GM12878 (cell line): ENCODE measurements around the gene ENOX2. TPM values are rescaled to one million over a fixed set of nuclear protein-coding genes. Genes with fewer than 3 reads are reported as not detected.

Experiments
- ATAC-seq: fragments of 200-7000 bp; cut with Tn5 transposase; 3 replicates; pipeline ENCODE4 v1.9.1; 2020; ENCODE audit warnings: mild to moderate bottlenecking, moderate library complexity
- BruUV-seq: library from RNA; stranded (reverse); fragments of 400-500 nt; replicated peaks from 2 replicates; lab custom pipeline; 2021; lab: Mats Ljungman, UMichigan
- CTCF ChIA-PET: fragments of 300-600 bp; sonication (Branson Sonifier 250); formaldehyde crosslinking; extraction: SDS; loops from one replicate; lab custom pipeline; 2021; ENCODE audit warnings: inconsistent platforms; lab: Yijun Ruan, JAX
- POLR2A ChIA-PET: fragments of 350-600 bp; formaldehyde crosslinking; extraction: SDS; loops from one replicate; lab custom pipeline; 2021; ENCODE audit warnings: inconsistent platforms; lab: Charles Lee
- RAD21 ChIA-PET: fragments of 300-600 bp; sonication (Branson Sonifier 250); formaldehyde crosslinking; loops from one replicate; lab custom pipeline; 2023; ENCODE audit warnings: antibody characterized with exemption; ENCODE audit not compliant: unreplicated experiment; lab: Charles Lee
- SMC1A ChIA-PET: fragments of 300-600 bp; sonication (Branson Sonifier 250); formaldehyde crosslinking; loops from one replicate; lab custom pipeline; 2023; ENCODE audit not compliant: unreplicated experiment, uncharacterized antibody; lab: Charles Lee
- DNase-seq: peaks from one replicate; pipeline ENCODE4 v3.0.0-alpha.2; 2011; ENCODE audit warnings: low read depth, low spot score
- FAIRE-seq: peaks from 3 replicates; lab custom pipeline; 2011; peaks lifted over from hg19 to GRCh38; lab: Jason Lieb, UNC
- H2AFZ ChIP-seq: 2 replicates; pipeline ENCODE4 v1.6.0; 2011; ENCODE audit warnings: low read depth, low read length, control low read depth; ENCODE audit not compliant: control insufficient read depth
- H3K27ac ChIP-seq: 2 replicates; pipeline ENCODE4 v1.5.1; 2011; ENCODE audit warnings: control low read depth; ENCODE audit not compliant: control insufficient read depth, insufficient read depth
- H3K27me3 ChIP-seq, 2 experiments: replicated peaks in 1 of 2; 2 replicates each; pipeline versions ENCODE4 v1.6.0 to v1.6.1; 2011; ENCODE audit warnings: low read length in 1 of 2; ENCODE audit not compliant: control insufficient read depth in 2 of 2, insufficient read depth in 2 of 2
- H3K36me3 ChIP-seq, 2 experiments: 2 replicates each; pipeline ENCODE4 v1.5.1; 2011; ENCODE audit warnings: low read length in 1 of 2; ENCODE audit not compliant: control insufficient read depth in 2 of 2, insufficient read depth in 2 of 2
- H3K4me1 ChIP-seq: 2 replicates; pipeline ENCODE4 v1.6.1; 2011; ENCODE audit warnings: mild to moderate bottlenecking, low read length, moderate library complexity, mixed read lengths; ENCODE audit not compliant: control insufficient read depth, insufficient read depth
- H3K4me2 ChIP-seq: 2 replicates; pipeline ENCODE4 v1.6.0; 2011; ENCODE audit warnings: control low read depth; ENCODE audit not compliant: control insufficient read depth, insufficient read depth
- H3K4me3 ChIP-seq: fragments of 200-600 bp; sonication (generic); 2 replicates; pipeline ENCODE4 v1.5.1; 2016
- H3K79me2 ChIP-seq: 2 replicates; pipeline ENCODE4 v1.6.0; 2011; ENCODE audit warnings: low read length; ENCODE audit not compliant: control insufficient read depth, insufficient read depth
- H3K9ac ChIP-seq: 2 replicates; pipeline ENCODE4 v1.8.0; 2011; ENCODE audit warnings: low read length, control low read depth, mixed read lengths; ENCODE audit not compliant: control insufficient read depth, insufficient read depth
- H3K9me3 ChIP-seq: replicated peaks from 3 replicates; pipeline ENCODE4 v1.5.1; 2011; ENCODE audit warnings: mild to moderate bottlenecking, low read length; ENCODE audit not compliant: control insufficient read depth, insufficient read depth
- H4K20me1 ChIP-seq: 2 replicates; pipeline ENCODE4 v1.6.0; 2011; ENCODE audit not compliant: control insufficient read depth, insufficient read depth
- BHLHE40 ChIP-seq, 2 experiments: fragments of 450-650 bp in 1 of 2; IDR thresholded peaks; 2 replicates each; pipeline ENCODE4 v1.6.1; 2011 to 2017; ENCODE audit warnings: low read depth in 2 of 2, borderline replicate concordance in 1 of 2, improper control_type of control experiment in 1 of 2, low read length in 1 of 2, mild to moderate bottlenecking in 1 of 2
- BMI1 ChIP-seq: fragments of 450-650 bp; IDR thresholded peaks from 2 replicates; pipeline ENCODE4 v1.6.1; 2016; ENCODE audit warnings: mild to moderate bottlenecking, moderate library complexity, borderline replicate concordance
- CREM ChIP-seq: IDR thresholded peaks from 2 replicates; pipeline ENCODE4 v1.6.1; 2014; ENCODE audit warnings: antibody characterized with exemption, low read depth
- EGR1 ChIP-seq, 2 experiments: IDR thresholded peaks; 1 replicate in 1 of 2; 2 replicates in 1 of 2; pipeline ENCODE4 v1.6.1; 2011 to 2012; ENCODE audit warnings: low read depth in 2 of 2, low read length in 2 of 2, borderline replicate concordance in 1 of 2, mild to moderate bottlenecking in 1 of 2, moderate library complexity in 1 of 2
- ETV6 ChIP-seq, 2 experiments: fragments of 450-650 bp in 1 of 2; IDR thresholded peaks in 1 of 2; conservative IDR thresholded peaks in 1 of 2; 2 replicates each; pipeline ENCODE4 v1.6.1; 2014; ENCODE audit warnings: antibody characterized with exemption in 1 of 2, borderline replicate concordance in 1 of 2, low read depth in 1 of 2, mild to moderate bottlenecking in 1 of 2, moderate library complexity in 1 of 2
- FOXM1 ChIP-seq: IDR thresholded peaks from 2 replicates; pipeline ENCODE4 v1.6.1; 2012; ENCODE audit warnings: low read depth, mild to moderate bottlenecking, inconsistent platforms, low read length, moderate library complexity
- IRF4 ChIP-seq: IDR thresholded peaks from 2 replicates; pipeline ENCODE4 v1.6.1; 2011; ENCODE audit warnings: low read depth, low read length
- POU2F2 ChIP-seq: IDR thresholded peaks from 3 replicates; pipeline ENCODE4 v1.6.1; 2011; ENCODE audit warnings: low read depth, mild to moderate bottlenecking, low read length, borderline replicate concordance
- SREBF1 ChIP-seq: IDR thresholded peaks from 2 replicates; pipeline ENCODE4 v1.6.1; 2012; ENCODE audit warnings: mild to moderate bottlenecking, low read length
- STAT3 ChIP-seq: IDR thresholded peaks from 2 replicates; pipeline ENCODE4 v1.6.1; 2011; ENCODE audit warnings: low read depth, low read length, improper control_type of control experiment
- WRNIP1 ChIP-seq: IDR thresholded peaks from 2 replicates; pipeline ENCODE4 v1.6.1; 2011; ENCODE audit warnings: low read depth, low read length, improper control_type of control experiment, borderline replicate concordance
- ZNF274 ChIP-seq: IDR thresholded peaks from one replicate; pipeline ENCODE4 v1.8.0; 2011; ENCODE audit not compliant: insufficient read length, insufficient read depth
- WGBS: methylation state at CpG from one replicate; pipeline ENCODE4 v1.1.6; 2016; ENCODE audit warnings: low lambda C conversion rate; ENCODE audit not compliant: insufficient replicate concordance, insufficient coverage; ENCODE audit errors: missing lambda C conversion rate; 5-methylcytosine and 5-hydroxymethylcytosine counted together
- in situ Hi-C: fragments of 300-500 bp; cut with MboI; formaldehyde crosslinking; loops from 9 replicates; pipeline ENCODE4 v1.14.3; 2018; ENCODE audit warnings: mixed read lengths
- intact Hi-C: fragments of 100-400 bp; cut with micrococcal nuclease; formaldehyde crosslinking; loops from one replicate; pipeline ENCODE4 v1.14.2; 2022; ENCODE audit not compliant: unreplicated experiment
- polyA plus RNA-seq, 11 experiments: library from polyadenylated mRNA; depleted of rRNA in 4 of 11; unstranded in 6 of 11; stranded (reverse) in 5 of 11; fragments of >200 nt; fragmentation: Nextera tagmentation in 4 of 11; fragmentation: Illumina TruSeq in 1 of 11; extraction: Ambion mirVana in 4 of 11; extraction: Trizol in 1 of 11; gene quantifications; 1 replicate in 1 of 11; 2 replicates in 10 of 11; pipeline versions ENCODE4 v1.2.1 to v1.2.3, GENCODE V29; 2011 to 2016; ENCODE audit warnings: inconsistent platforms in 2 of 11, missing spikeins in 2 of 11, low read depth in 1 of 11
- total RNA-seq, 4 experiments: library from RNA; depleted of rRNA in 3 of 4; stranded (reverse); fragments of >200 nt in 3 of 4; fragmentation: Illumina TruSeq in 1 of 4; extraction: Trizol in 1 of 4; gene quantifications; 2 replicates each; pipeline versions ENCODE4 v1.2.1 to v1.2.3, GENCODE V29; 2013 to 2021
- TF ChIP-seq, protein P1 (sequence below): fragments of 450-650 bp; IDR thresholded peaks from 2 replicates; pipeline ENCODE4 v1.6.1; 2017; ENCODE audit warnings: mild to moderate bottlenecking, moderate library complexity
- TF ChIP-seq, protein P2 (sequence below): fragments of 150-350 bp; IDR thresholded peaks from 2 replicates; pipeline ENCODE4 v1.6.1; 2014; ENCODE audit warnings: mild to moderate bottlenecking, low read depth, low read length

ENOX2 gene
- total and polyA plus RNA-seq, 10 of the 15 experiments (the other 5 are each of a cell fraction or from before 2014, with no cell fraction given): 3.2 to 13.0 (median 7.7) TPM

DNA sequence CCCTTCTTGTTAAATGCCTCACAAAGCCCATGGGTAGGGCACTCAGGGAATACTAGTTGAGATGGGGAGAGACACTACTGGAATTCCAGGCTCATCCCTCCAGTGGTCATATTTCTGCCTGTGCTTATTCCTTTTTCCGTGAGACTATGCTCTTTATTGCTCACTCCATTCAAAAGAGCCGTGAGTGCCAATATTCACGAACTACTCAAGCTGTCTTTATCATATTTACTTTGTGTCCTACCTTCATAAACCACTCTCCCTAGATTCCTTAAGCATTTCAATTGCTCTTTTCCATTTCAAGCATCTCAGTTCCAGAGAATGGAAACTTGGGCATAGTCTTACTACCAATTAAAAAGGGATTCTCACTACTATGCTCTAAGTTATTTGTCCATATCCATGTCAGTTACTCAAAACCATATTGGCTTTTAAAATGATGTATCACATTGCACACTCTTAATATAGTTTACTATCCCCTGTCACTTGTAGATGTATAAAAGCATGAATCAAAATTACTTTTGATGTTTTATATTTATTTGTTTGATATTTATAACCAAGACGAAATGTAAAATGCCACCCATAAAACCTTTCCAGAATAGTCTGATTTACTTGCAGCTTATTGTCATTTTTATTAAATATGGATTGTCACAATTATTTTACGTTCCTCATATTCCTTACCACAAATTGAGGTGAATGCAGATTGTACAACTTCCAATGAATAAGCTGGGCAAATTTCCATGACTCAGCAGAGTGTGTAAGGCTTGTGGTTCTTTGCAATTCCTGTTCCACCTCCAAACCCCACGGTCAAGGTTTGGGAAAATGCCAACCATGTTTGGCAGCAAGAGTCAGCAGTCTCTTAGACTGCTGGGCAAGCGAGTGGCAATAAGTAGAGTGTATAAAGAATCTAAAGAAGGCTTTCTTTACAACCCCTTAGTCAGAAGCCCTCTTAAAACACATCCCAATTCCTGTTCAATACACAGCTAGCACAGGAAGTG, 24.4 kb downstream of the ENOX2 start:
- no peak overlapping the region for H2AFZ ChIP-seq
- SMC1A ChIA-PET: interaction anchor here (0.5 to 1.0 kb wide), 2 partner anchors 9 to 535 kb away, joined by 3 read pairs; no protein-coding TSS in a partner anchor
- TF ChIP-seq EGR1 (IDR thresholded peaks at IDR 0.05; ENCODE audit: borderline replicate concordance in 1 of 2, low read depth in 2 of 2, low read length in 2 of 2): no peak
- no peak for TF ChIP-seq POU2F2
- TF ChIP-seq, protein P1, sequence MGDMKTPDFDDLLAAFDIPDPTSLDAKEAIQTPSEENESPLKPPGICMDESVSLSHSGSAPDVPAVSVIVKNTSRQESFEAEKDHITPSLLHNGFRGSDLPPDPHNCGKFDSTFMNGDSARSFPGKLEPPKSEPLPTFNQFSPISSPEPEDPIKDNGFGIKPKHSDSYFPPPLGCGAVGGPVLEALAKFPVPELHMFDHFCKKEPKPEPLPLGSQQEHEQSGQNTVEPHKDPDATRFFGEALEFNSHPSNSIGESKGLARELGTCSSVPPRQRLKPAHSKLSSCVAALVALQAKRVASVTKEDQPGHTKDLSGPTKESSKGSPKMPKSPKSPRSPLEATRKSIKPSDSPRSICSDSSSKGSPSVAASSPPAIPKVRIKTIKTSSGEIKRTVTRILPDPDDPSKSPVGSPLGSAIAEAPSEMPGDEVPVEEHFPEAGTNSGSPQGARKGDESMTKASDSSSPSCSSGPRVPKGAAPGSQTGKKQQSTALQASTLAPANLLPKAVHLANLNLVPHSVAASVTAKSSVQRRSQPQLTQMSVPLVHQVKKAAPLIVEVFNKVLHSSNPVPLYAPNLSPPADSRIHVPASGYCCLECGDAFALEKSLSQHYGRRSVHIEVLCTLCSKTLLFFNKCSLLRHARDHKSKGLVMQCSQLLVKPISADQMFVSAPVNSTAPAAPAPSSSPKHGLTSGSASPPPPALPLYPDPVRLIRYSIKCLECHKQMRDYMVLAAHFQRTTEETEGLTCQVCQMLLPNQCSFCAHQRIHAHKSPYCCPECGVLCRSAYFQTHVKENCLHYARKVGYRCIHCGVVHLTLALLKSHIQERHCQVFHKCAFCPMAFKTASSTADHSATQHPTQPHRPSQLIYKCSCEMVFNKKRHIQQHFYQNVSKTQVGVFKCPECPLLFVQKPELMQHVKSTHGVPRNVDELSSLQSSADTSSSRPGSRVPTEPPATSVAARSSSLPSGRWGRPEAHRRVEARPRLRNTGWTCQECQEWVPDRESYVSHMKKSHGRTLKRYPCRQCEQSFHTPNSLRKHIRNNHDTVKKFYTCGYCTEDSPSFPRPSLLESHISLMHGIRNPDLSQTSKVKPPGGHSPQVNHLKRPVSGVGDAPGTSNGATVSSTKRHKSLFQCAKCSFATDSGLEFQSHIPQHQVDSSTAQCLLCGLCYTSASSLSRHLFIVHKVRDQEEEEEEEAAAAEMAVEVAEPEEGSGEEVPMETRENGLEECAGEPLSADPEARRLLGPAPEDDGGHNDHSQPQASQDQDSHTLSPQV: no peak
- no peak for TF ChIP-seq WRNIP1
- TF ChIP-seq ZNF274: no peak
- no peak for TF ChIP-seq FOXM1
- no peak for TF ChIP-seq ETV6 (conservative IDR thresholded peaks at IDR 0.05 in 1 of 2, IDR thresholded peaks at IDR 0.05 in 1 of 2; ENCODE audit: borderline replicate concordance in 1 of 2, low read depth in 1 of 2)
- TF ChIP-seq CREM: no peak
- TF ChIP-seq BHLHE40 (IDR thresholded peaks at IDR 0.05; ENCODE audit: borderline replicate concordance in 1 of 2, low read depth in 2 of 2, low read length in 1 of 2): no peak
- no peak for TF ChIP-seq STAT3
- TF ChIP-seq, protein P2, sequence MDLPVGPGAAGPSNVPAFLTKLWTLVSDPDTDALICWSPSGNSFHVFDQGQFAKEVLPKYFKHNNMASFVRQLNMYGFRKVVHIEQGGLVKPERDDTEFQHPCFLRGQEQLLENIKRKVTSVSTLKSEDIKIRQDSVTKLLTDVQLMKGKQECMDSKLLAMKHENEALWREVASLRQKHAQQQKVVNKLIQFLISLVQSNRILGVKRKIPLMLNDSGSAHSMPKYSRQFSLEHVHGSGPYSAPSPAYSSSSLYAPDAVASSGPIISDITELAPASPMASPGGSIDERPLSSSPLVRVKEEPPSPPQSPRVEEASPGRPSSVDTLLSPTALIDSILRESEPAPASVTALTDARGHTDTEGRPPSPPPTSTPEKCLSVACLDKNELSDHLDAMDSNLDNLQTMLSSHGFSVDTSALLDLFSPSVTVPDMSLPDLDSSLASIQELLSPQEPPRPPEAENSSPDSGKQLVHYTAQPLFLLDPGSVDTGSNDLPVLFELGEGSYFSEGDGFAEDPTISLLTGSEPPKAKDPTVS: no peak
- TF ChIP-seq BMI1: no peak
- TF ChIP-seq SREBF1: no peak
- TF ChIP-seq IRF4: no peak

More for the DNA sequence above, 24.4 kb downstream of the ENOX2 start:
- Histone ChIP-seq H3K4me1 (no peaks in the 10 kb centered on the region), H3K79me2 (no peaks in the 10 kb centered on the region), H4K20me1 (no peaks in the 10 kb centered on the region), H3K27me3 (no peaks in the 10 kb centered on the region), H3K4me3 (no peak overlapping the region), H3K9ac (no peak overlapping the region), H3K4me2 (no peak overlapping the region), H3K27ac (no peak overlapping the region), H3K9me3 (no peaks in the 10 kb centered on the region), H3K36me3 (no peaks in the 10 kb centered on the region)
- intact Hi-C loops: no loop called here
- DNase-seq: no peak
- in situ Hi-C loops: no loop called here
- no TSS peak for BruUV-seq
- WGBS: 43% methylated on average over 7 of the region's 7 CpGs
- ATAC-seq: no peak
- ChIA-PET RAD21 (no interaction called here), POLR2A (interaction anchor here (0.5 kb wide), 1 partner anchor 24 kb away, joined by 4 read pairs; the partner anchor contains the start of gene ENOX2), CTCF (no interaction called here)
- no peak for FAIRE-seq
